HCT116 (cell line): ENCODE measurements around the gene KCNIP4. TPM values are rescaled to one million over a fixed set of nuclear protein-coding genes. Genes with fewer than 3 reads are reported as not detected.

Experiments
- ATAC-seq: fragments of 200-7000 bp; cut with Tn5 transposase; 2 replicates; pipeline ENCODE4 v1.9.1; 2020; ENCODE audit warnings: mild to moderate bottlenecking, moderate library complexity
- BruUV-seq: library from RNA; stranded (reverse); fragments of 400-500 nt; replicated peaks from 2 replicates; lab custom pipeline; 2021; lab: Mats Ljungman, UMichigan
- CTCF ChIA-PET: fragments of 300-600 bp; sonication (Branson Sonifier 250); formaldehyde crosslinking; loops from one replicate; lab custom pipeline; 2021; ENCODE audit warnings: antibody characterized with exemption; lab: Charles Lee
- POLR2A ChIA-PET: fragments of 300-600, 350-600 bp; sonication (Branson Sonifier 250); formaldehyde crosslinking; loops from one replicate; lab custom pipeline; 2021; ENCODE audit warnings: antibody characterized with exemption; lab: Charles Lee
- RAD21 ChIA-PET, 2 experiments: fragments of 300-600 bp; sonication (Branson Sonifier 250); formaldehyde crosslinking; loops; one replicate each; lab custom pipeline; 2023; ENCODE audit warnings: low total read pairs in 2 of 2; ENCODE audit not compliant: uncharacterized antibody in 2 of 2, unreplicated experiment in 2 of 2, low non-redundant PET in 1 of 2; lab: Charles Lee
- DNase-seq: peaks from one replicate; pipeline ENCODE4 v3.0.0-alpha.2; 2010; ENCODE audit warnings: low read depth, low spot score
- H2AFZ ChIP-seq: fragments of 200-600 bp; shearing (Covaris generic), sonication (generic); 2 replicates; pipeline ENCODE4 v1.6.1; 2017; ENCODE audit warnings: low read depth, mixed run types, mixed read lengths, antibody characterized with exemption, low read length; ENCODE audit not compliant: poor library complexity, severe bottlenecking
- H3K27ac ChIP-seq: 2 replicates; pipeline ENCODE4 v1.5.1; 2012; ENCODE audit warnings: low read depth, low read length
- H3K27me3 ChIP-seq: fragments of 200-600 bp; sonication (generic); 2 replicates; pipeline ENCODE4 v1.6.1; 2016; ENCODE audit warnings: mixed run types, low read length, mixed read lengths; ENCODE audit not compliant: insufficient read depth
- H3K36me3 ChIP-seq, 2 experiments: fragments of 200-500 bp in 1 of 2; fragments of 200-600 bp in 1 of 2; sonication (Bioruptor generic) in 1 of 2; sonication (generic) in 1 of 2; 2 replicates each; pipeline versions ENCODE4 v1.5.1 to v1.6.1; 2014 to 2016; ENCODE audit warnings: low read length in 2 of 2, inconsistent platforms in 1 of 2, mixed read lengths in 1 of 2, mixed run types in 1 of 2; ENCODE audit not compliant: insufficient read depth in 2 of 2, control insufficient read depth in 1 of 2
- H3K4me1 ChIP-seq, 2 experiments: fragments of 200-600 bp in 1 of 2; sonication (generic) in 1 of 2; 2 replicates each; pipeline versions ENCODE4 v1.5.1 to v1.6.1; 2012 to 2017; ENCODE audit warnings: low read length in 2 of 2, inconsistent platforms in 1 of 2, mild to moderate bottlenecking in 1 of 2, mixed read lengths in 1 of 2, mixed run types in 1 of 2, moderate library complexity in 1 of 2; ENCODE audit not compliant: insufficient read depth in 2 of 2, control insufficient read depth in 1 of 2
- H3K4me2 ChIP-seq: fragments of 200-600 bp; sonication (generic); 2 replicates; pipeline ENCODE4 v1.6.1; 2017; ENCODE audit warnings: mixed run types, low read length, mixed read lengths
- H3K4me3 ChIP-seq, 2 experiments: fragments of 200-600 bp in 1 of 2; sonication (generic) in 1 of 2; replicated peaks in 1 of 2; 2 replicates each; pipeline ENCODE4 v1.5.1; 2011 to 2016; ENCODE audit warnings: low read length in 2 of 2, control low read depth in 1 of 2, low read depth in 1 of 2, mild to moderate bottlenecking in 1 of 2, mixed read lengths in 1 of 2, mixed run types in 1 of 2
- H3K79me2 ChIP-seq: fragments of 200-600 bp; sonication (generic); 2 replicates; pipeline ENCODE4 v1.6.1; 2017; ENCODE audit warnings: mild to moderate bottlenecking, mixed run types, low read length, moderate library complexity, mixed read lengths; ENCODE audit not compliant: insufficient read depth
- H3K9ac ChIP-seq: fragments of 200-600 bp; sonication (generic); 2 replicates; pipeline ENCODE4 v1.6.1; 2016; ENCODE audit warnings: low read length, mixed read lengths
- H3K9me2 ChIP-seq: fragments of 200-600 bp; sonication (generic), shearing (Covaris generic); 2 replicates; pipeline ENCODE4 v1.6.1; 2017; ENCODE audit warnings: mixed run types, mild to moderate bottlenecking, moderate library complexity; ENCODE audit not compliant: insufficient read depth
- H3K9me3 ChIP-seq, 2 experiments: fragments of 200-500 bp in 1 of 2; fragments of 200-600 bp in 1 of 2; sonication (Bioruptor generic) in 1 of 2; sonication (generic) in 1 of 2; 2 replicates each; pipeline ENCODE4 v1.6.1; 2014 to 2017; ENCODE audit warnings: low read length in 2 of 2, mixed read lengths in 2 of 2, inconsistent platforms in 1 of 2, low read depth in 1 of 2, mild to moderate bottlenecking in 1 of 2, mixed run types in 1 of 2, moderate library complexity in 1 of 2; ENCODE audit not compliant: control insufficient read depth in 1 of 2, insufficient read depth in 1 of 2
- H4K20me1 ChIP-seq: fragments of 200-600 bp; sonication (generic), shearing (Covaris generic); 2 replicates; pipeline ENCODE4 v1.6.1; 2017; ENCODE audit warnings: mixed run types, mild to moderate bottlenecking, moderate library complexity; ENCODE audit not compliant: insufficient read depth
- CEBPB ChIP-seq: IDR thresholded peaks from 2 replicates; pipeline ENCODE4 v1.6.1; 2012; ENCODE audit warnings: low read depth
- CTCF ChIP-seq, 3 experiments: fragments of 200-600 bp in 1 of 3; sonication (generic) in 1 of 3; IDR thresholded peaks in 2 of 3; conservative IDR thresholded peaks in 1 of 3; 2 replicates each; pipeline ENCODE4 v1.5.1; 2012 to 2017; ENCODE audit warnings: low read depth in 2 of 3, low read length in 2 of 3, antibody characterized with exemption in 1 of 3, borderline replicate concordance in 1 of 3, control low read depth in 1 of 3, mild to moderate bottlenecking in 1 of 3, mixed read lengths in 1 of 3, mixed run types in 1 of 3, moderate library complexity in 1 of 3; ENCODE audit not compliant: insufficient read depth in 1 of 3
- EGR1 ChIP-seq: IDR thresholded peaks from 2 replicates; pipeline ENCODE4 v1.6.1; 2012; ENCODE audit warnings: low read depth
- ELF1 ChIP-seq: IDR thresholded peaks from 2 replicates; pipeline ENCODE4 v1.6.1; 2012; ENCODE audit warnings: low read depth, borderline replicate concordance
- EZH2 ChIP-seq: fragments of 200-600 bp; sonication (generic); IDR thresholded peaks from 2 replicates; pipeline ENCODE4 v1.6.1; 2017; ENCODE audit warnings: antibody characterized with exemption, mixed run types
- EZH2phosphoT487 ChIP-seq: fragments of 200-600 bp; IDR thresholded peaks from 2 replicates; pipeline ENCODE4 v1.6.1; 2018; ENCODE audit warnings: antibody characterized with exemption, borderline replicate concordance
- MAX ChIP-seq: IDR thresholded peaks from 2 replicates; pipeline ENCODE4 v1.6.1; 2012
- POLR2A ChIP-seq: IDR thresholded peaks from 2 replicates; pipeline ENCODE4 v1.7.0; 2011; ENCODE audit warnings: borderline replicate concordance; ENCODE audit not compliant: insufficient read depth, insufficient read length; ENCODE audit errors: extremely low read depth
- POLR2AphosphoS5 ChIP-seq: IDR thresholded peaks from 2 replicates; pipeline ENCODE4 v1.6.1; 2011; ENCODE audit warnings: mild to moderate bottlenecking, low read depth, low read length, moderate library complexity
- RAD21 ChIP-seq: IDR thresholded peaks from 2 replicates; pipeline ENCODE4 v1.6.1; 2012; ENCODE audit warnings: low read depth, mild to moderate bottlenecking
- SRF ChIP-seq: IDR thresholded peaks from 2 replicates; pipeline ENCODE4 v1.6.1; 2012; ENCODE audit warnings: low read depth
- TCF7L2 ChIP-seq: IDR thresholded peaks from 2 replicates; pipeline ENCODE4 v1.7.0; 2011; ENCODE audit warnings: borderline replicate concordance, inconsistent platforms; ENCODE audit not compliant: insufficient read depth, insufficient read length; ENCODE audit errors: extremely low read depth
- YY1 ChIP-seq: IDR thresholded peaks from 2 replicates; pipeline ENCODE4 v1.6.1; 2011; ENCODE audit warnings: low read length, low read depth, moderate library complexity, mild to moderate bottlenecking; ENCODE audit not compliant: insufficient replicate concordance; ENCODE audit errors: extremely low read depth
- ZBTB33 ChIP-seq: IDR thresholded peaks from 2 replicates; pipeline ENCODE4 v1.6.1; 2011; ENCODE audit warnings: mild to moderate bottlenecking, low read length, moderate library complexity; ENCODE audit not compliant: insufficient replicate concordance; ENCODE audit errors: extremely low read depth
- ZFX ChIP-seq: fragments of 450-650 bp; IDR thresholded peaks from 2 replicates; pipeline ENCODE4 v1.6.1; 2017
- ZNF274 ChIP-seq: fragments of 200-500 bp; sonication (Bioruptor generic); IDR thresholded peaks from 2 replicates; pipeline ENCODE4 v1.6.1; 2014; ENCODE audit warnings: mild to moderate bottlenecking, low read depth, low read length, inconsistent platforms
- intact Hi-C: fragments of 100-400 bp; cut with micrococcal nuclease; formaldehyde crosslinking; loops from 2 replicates; pipeline ENCODE4 v1.10.0; 2022
- total RNA-seq: library from RNA; stranded (reverse); gene quantifications from one replicate; pipeline ENCODE4 v1.2.1, GENCODE V29; 2021; ENCODE audit not compliant: unreplicated experiment

The KCNIP4 gene
- total RNA-seq, 1 experiment from 2014 or later: not detected

GRCh38 chr4:20883231-20883630 lies 1065.3 kb downstream of the KCNIP4 start:
- H3K4me1 ChIP-seq: no peaks in the 10 kb centered on the region
- BruUV-seq: no TSS peak
- H3K4me3 ChIP-seq: no peak overlapping the region
- H3K27me3 ChIP-seq: no peaks in the 10 kb centered on the region
- TF ChIP-seq EZH2phosphoT487 (no peak), EZH2 (no peak), POLR2AphosphoS5 (no peak), CEBPB (no peak), ZNF274 (no peak), ZBTB33 (no peak), SRF (no peak), CTCF (IDR thresholded peaks at IDR 0.05 in 2 of 3, conservative IDR thresholded peaks at IDR 0.05 in 1 of 3; ENCODE audit: borderline replicate concordance in 1 of 3, insufficient read depth in 1 of 3, low read depth in 2 of 3, low read length in 2 of 3) (no peak), EGR1 (no peak), TCF7L2 (no peak), RAD21 (no peak), MAX (no peak), ELF1 (no peak), YY1 (no peak), ZFX (no peak), POLR2A (no peak)
- no peaks in the 10 kb centered on the region for H4K20me1 ChIP-seq
- intact Hi-C loops: no loop called here
- H3K79me2 ChIP-seq: no peaks in the 10 kb centered on the region
- no peaks in the 10 kb centered on the region for H3K9me3 ChIP-seq
- no peak overlapping the region for H2AFZ ChIP-seq
- H3K9me2 ChIP-seq: no peaks in the 10 kb centered on the region
- DNase-seq (no peak), ATAC-seq (no peak)
- no peaks in the 10 kb centered on the region for H3K36me3 ChIP-seq
- H3K4me2 ChIP-seq: no peak overlapping the region
- H3K9ac ChIP-seq: no peak overlapping the region
- ChIA-PET CTCF (no interaction called here), POLR2A (no interaction called here), RAD21 (no interaction called here)
- H3K27ac ChIP-seq: no peak overlapping the region
